OCI-M2 (cell line): ENCODE data around the gene COL9A1.

Experiments used
- DNase-seq: peaks from one replicate; lab custom pipeline; 2025; ENCODE audit not compliant: unreplicated experiment; lab: John Stamatoyannopoulos, UW

Gene COL9A1

GRCh38 chr6:70176842-70177550, 125.9 kb downstream of the COL9A1 start:
- no peak for DNase-seq

GRCh38 chr6:70175770-70176169, 127.1 kb downstream of the COL9A1 start:
- DNase-seq, result no peak

GRCh38 chr6:70172252-70172651, 130.6 kb downstream of the COL9A1 start:
- DNase-seq, result no peak

- DNase-seq, result no peak
Measured at GRCh38 chr6:70171236-70171635, 131.6 kb downstream of the COL9A1 start.

DNA sequence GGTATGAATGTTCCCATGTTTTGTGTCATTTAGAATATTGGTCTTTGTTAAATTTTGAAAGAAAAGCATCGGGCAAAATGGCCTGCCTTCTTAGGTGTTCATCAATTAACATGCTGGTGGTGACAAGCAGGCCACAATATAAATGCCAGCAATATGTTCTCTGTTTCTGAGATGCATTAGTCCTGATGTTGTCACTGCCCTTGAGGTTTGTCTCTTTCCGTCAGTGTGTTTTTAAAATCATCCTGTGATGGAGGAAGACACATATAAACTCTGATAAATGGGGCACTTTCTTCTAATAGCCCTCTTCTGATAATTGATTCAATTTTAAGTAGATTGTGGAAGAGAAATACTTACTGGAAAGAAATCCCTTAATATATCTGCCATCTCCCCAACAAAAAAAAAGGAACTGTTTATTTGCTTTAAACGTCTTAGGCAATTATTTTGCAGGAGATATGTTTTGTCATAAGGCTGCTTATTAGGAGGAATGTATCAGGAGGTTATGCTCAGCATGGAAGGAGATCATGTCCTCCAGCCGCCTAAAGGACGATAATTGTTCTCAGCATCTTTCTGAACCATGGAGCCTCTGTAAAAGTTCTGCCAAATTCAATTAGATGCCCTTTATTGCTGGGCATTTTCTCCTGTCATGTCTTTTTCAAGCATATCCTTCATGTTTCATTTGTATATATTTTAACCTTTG, 134.1 kb downstream of the COL9A1 start:
- DNase-seq, result no peak
